MM.1S (cell line): Measurements from ENCODE around the gene RABEP1.

Experiments used
- DNase-seq: peaks from one replicate; pipeline ENCODE4 v3.0.0-alpha.2; 2015
- H2AFZ ChIP-seq: fragments of 300-600 bp; sonication (generic); 2 replicates; pipeline ENCODE4 v1.6.0; 2016; ENCODE audit warnings: antibody characterized with exemption, low read length
- H3F3A ChIP-seq: fragments of 300-600 bp; sonication (generic); 2 replicates; pipeline ENCODE4 v1.6.1; 2016; ENCODE audit warnings: mild to moderate bottlenecking, antibody characterized with exemption, low read length, moderate library complexity, mixed read lengths; ENCODE audit not compliant: insufficient read depth
- H3K27ac ChIP-seq: fragments of 300-600 bp; sonication (generic); 2 replicates; pipeline ENCODE4 v1.5.1; 2016; ENCODE audit warnings: mild to moderate bottlenecking, low read length
- H3K27me3 ChIP-seq: fragments of 300-600 bp; sonication (generic); replicated peaks from 2 replicates; pipeline ENCODE4 v1.6.0; 2016; ENCODE audit warnings: low read length; ENCODE audit not compliant: insufficient read depth
- H3K36me3 ChIP-seq: fragments of 300-600 bp; sonication (generic); replicated peaks from 2 replicates; pipeline ENCODE4 v1.6.1; 2016; ENCODE audit warnings: mild to moderate bottlenecking, low read length, mixed read lengths; ENCODE audit not compliant: insufficient read depth
- H3K4me1 ChIP-seq: fragments of 300-600 bp; sonication (generic); 2 replicates; pipeline ENCODE4 v1.6.1; 2016; ENCODE audit warnings: low read length, mixed read lengths
- H3K4me2 ChIP-seq: fragments of 300-600 bp; sonication (generic); 2 replicates; pipeline ENCODE4 v1.6.0; 2016; ENCODE audit warnings: low read depth, low read length
- H3K4me3 ChIP-seq: fragments of 300-600 bp; sonication (generic); 2 replicates; pipeline ENCODE4 v1.5.1; 2016; ENCODE audit warnings: low read length, mixed read lengths
- H3K79me2 ChIP-seq: fragments of 300-600 bp; sonication (generic); 2 replicates; pipeline ENCODE4 v1.6.1; 2016; ENCODE audit warnings: mixed run types, low read length, mixed read lengths
- H3K9ac ChIP-seq: fragments of 300-600 bp; sonication (generic); 2 replicates; pipeline ENCODE4 v1.6.1; 2016; ENCODE audit warnings: low read length, mixed read lengths
- H3K9me2 ChIP-seq: fragments of 300-600 bp; sonication (generic); replicated peaks from 2 replicates; pipeline ENCODE4 v1.6.1; 2016; ENCODE audit warnings: mild to moderate bottlenecking, low read length, mixed read lengths; ENCODE audit not compliant: insufficient read depth
- H3K9me3 ChIP-seq: fragments of 300-600 bp; sonication (generic); replicated peaks from 2 replicates; pipeline ENCODE4 v1.6.1; 2016; ENCODE audit warnings: mild to moderate bottlenecking, low read length, mixed read lengths; ENCODE audit not compliant: insufficient read depth
- H4K20me1 ChIP-seq: fragments of 300-600 bp; sonication (generic); 2 replicates; pipeline ENCODE4 v1.6.1; 2016; ENCODE audit warnings: mild to moderate bottlenecking, low read length, moderate library complexity, mixed read lengths; ENCODE audit not compliant: insufficient read depth
- CTCF ChIP-seq: fragments of 300-600 bp; sonication (generic); IDR thresholded peaks from 2 replicates; pipeline ENCODE4 v1.5.1; 2016; ENCODE audit warnings: antibody characterized with exemption, low read length, mixed read lengths
- EZH2 ChIP-seq: fragments of 300-600 bp; sonication (generic); optimal IDR thresholded peaks from 2 replicates; pipeline ENCODE3; 2017; ENCODE audit warnings: low read depth, mild to moderate bottlenecking, antibody characterized with exemption, low read length, mixed read lengths
- EZH2phosphoT487 ChIP-seq: fragments of 300-600 bp; sonication (generic); IDR thresholded peaks from 2 replicates; pipeline ENCODE4 v1.6.1; 2018; ENCODE audit warnings: antibody characterized with exemption, low read length

Gene RABEP1

GRCh38 chr17:5286846-5287245 is 4.8 kb downstream of the RABEP1 start:
- Histone ChIP-seq H3K4me2 (no peak overlapping the region), H4K20me1 (no peaks in the 10 kb centered on the region; the same call in 1 of the 2 replicates), H3K36me3 (peaks cover 13% of the 10 kb centered on the region; the same call in 1 of the 2 replicates), H3K79me2 (peaks cover 90% of the 10 kb centered on the region), H3K4me1 (peaks cover 10% of the 10 kb centered on the region), H3K9ac (no peak overlapping the region), H3K27me3 (no peaks in the 10 kb centered on the region), H3K9me3 (no peaks in the 10 kb centered on the region), H3K4me3 (no peak overlapping the region), H3K9me2 (no peaks in the 10 kb centered on the region), H2AFZ (no peak overlapping the region), H3K27ac (no peak overlapping the region), H3F3A (peaks cover 11% of the 10 kb centered on the region; the same call in 1 of the 2 replicates)
- no peak for DNase-seq
- TF ChIP-seq EZH2phosphoT487 (no peak), EZH2 (no peak), CTCF (no peak)

- Histone ChIP-seq H3K9ac (no peak overlapping the region), H3K9me3 (no peaks in the 10 kb centered on the region), H4K20me1 (no peaks in the 10 kb centered on the region; the same call in 1 of the 2 replicates), H3K27ac (no peak overlapping the region), H3K27me3 (no peaks in the 10 kb centered on the region), H3K4me3 (no peak overlapping the region), H2AFZ (no peak overlapping the region), H3K4me2 (no peak overlapping the region), H3F3A (peaks cover 2% of the 10 kb centered on the region; the same call in 1 of the 2 replicates), H3K4me1 (no peaks in the 10 kb centered on the region), H3K9me2 (no peaks in the 10 kb centered on the region), H3K36me3 (no peaks in the 10 kb centered on the region), H3K79me2 (peaks cover 96% of the 10 kb centered on the region)
- TF ChIP-seq CTCF (no peak), EZH2 (no peak), EZH2phosphoT487 (no peak)
- no peak for DNase-seq
Observed at GRCh38 chr17:5291683-5292350, 9.7 kb downstream of the RABEP1 start.

GRCh38 chr17:5297245-5297644 is 15.2 kb downstream of the RABEP1 start:
- no peak overlapping the region for H3K4me2 ChIP-seq
- no peaks in the 10 kb centered on the region for H3K27me3 ChIP-seq
- no peak for DNase-seq
- H3K4me3 ChIP-seq: no peak overlapping the region
- H4K20me1 ChIP-seq: no peaks in the 10 kb centered on the region; the same call in 1 of the 2 replicates
- H3K9me3 ChIP-seq: no peaks in the 10 kb centered on the region
- 0 out of 2 replicates have a peak, but pooled peaks cover 4% of the 10 kb centered on the region for H3K36me3 ChIP-seq
- H3K27ac ChIP-seq: no peak overlapping the region
- no peaks in the 10 kb centered on the region for H3K9me2 ChIP-seq
- TF ChIP-seq EZH2phosphoT487 (no peak), EZH2 (no peak)
- H3F3A ChIP-seq: no peaks in the 10 kb centered on the region; the same call in 1 of the 2 replicates
- H3K79me2 ChIP-seq: peaks cover 95% of the 10 kb centered on the region
- no peaks in the 10 kb centered on the region for H3K4me1 ChIP-seq
- no peak overlapping the region for H2AFZ ChIP-seq
- H3K9ac ChIP-seq: no peak overlapping the region

- no peaks in the 10 kb centered on the region for H3K27me3 ChIP-seq
- no peaks in the 10 kb centered on the region; the same call in 1 of the 2 replicates for H3F3A ChIP-seq
Observed at GRCh38 chr17:5299383-5299782, 17.3 kb downstream of the RABEP1 start.

More at GRCh38 chr17:5299383-5299782, 17.3 kb downstream of the RABEP1 start:
- no peaks in the 10 kb centered on the region for H3K9me3 ChIP-seq
- H3K4me2 ChIP-seq: no peak overlapping the region
- H3K4me3 ChIP-seq: no peak overlapping the region
- H3K9me2 ChIP-seq: no peaks in the 10 kb centered on the region
- H3K79me2 ChIP-seq: peaks cover 94% of the 10 kb centered on the region
- no peaks in the 10 kb centered on the region for H3K4me1 ChIP-seq
- H3K9ac ChIP-seq: no peak overlapping the region
- no peak overlapping the region for H3K27ac ChIP-seq
- no peak for DNase-seq
- H4K20me1 ChIP-seq: no peaks in the 10 kb centered on the region; the same call in 1 of the 2 replicates
- no peak for TF ChIP-seq CTCF
- no peak for TF ChIP-seq EZH2
- no peak for TF ChIP-seq EZH2phosphoT487
- H2AFZ ChIP-seq: no peak overlapping the region
- 0 out of 2 replicates have a peak, but pooled peaks cover 4% of the 10 kb centered on the region for H3K36me3 ChIP-seq
